ENCODE measurements around the gene FCN1.
A peak's percentile ranks its signal among the peaks of the same experiment; 100 is the strongest.
"Not testable (repeated sequence)": the region's sequence is repeated elsewhere in the genome, so short reads cannot be mapped to it uniquely, and the experiment has no call there.

FCN1 gene

DNA sequence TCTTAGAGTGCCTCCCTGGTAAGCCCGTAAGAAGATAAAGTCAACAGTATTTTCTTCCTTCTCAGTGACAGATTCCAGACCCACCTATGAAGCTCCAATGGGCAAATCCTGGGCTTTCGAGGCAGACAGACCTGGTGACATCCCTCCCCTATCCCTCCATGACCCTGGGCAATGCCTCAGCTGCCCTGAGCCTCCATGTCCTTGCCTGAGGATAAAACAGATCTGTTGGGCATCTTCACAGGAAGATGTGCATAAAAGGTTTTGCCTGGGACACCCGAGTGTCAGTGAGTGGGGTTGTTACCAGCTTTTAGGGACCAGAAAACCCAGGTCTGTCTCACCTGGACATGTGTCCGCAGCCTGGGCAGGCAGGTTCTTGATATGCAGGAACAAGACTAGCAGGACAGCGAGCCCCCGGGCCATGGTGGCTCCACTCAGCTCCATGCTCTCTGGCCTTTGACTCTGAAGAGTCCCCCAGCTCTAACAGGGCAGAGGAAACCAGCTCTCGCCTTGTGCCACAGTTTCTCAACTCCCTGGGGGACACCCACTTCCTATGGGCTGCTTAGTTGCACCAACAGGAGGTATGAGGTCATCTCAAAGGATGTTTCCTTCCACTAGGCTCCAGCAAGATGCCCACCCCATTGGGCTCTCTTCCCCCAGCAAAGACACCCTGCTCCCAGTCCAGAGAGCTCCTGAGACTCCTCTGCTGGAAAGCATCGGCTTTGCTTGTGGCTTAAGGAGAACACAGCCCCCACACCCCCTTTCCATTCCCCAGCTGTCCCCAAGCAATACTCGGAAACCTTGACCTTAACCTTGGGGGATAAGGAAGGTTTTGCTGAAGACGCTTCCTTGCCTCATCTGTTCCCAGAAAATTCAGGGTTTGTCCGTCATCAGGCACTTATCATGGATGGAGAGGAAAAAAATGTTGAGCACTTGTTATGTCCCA lies at the start of gene FCN1:
FCN1 (minus strand) TSS at position 482 of the 943 bp plus-strand sequence; CDS start at position 441, 41 bp downstream.
- DNase-seq (ENCODE audit: low spot score), result no peak

DNA sequence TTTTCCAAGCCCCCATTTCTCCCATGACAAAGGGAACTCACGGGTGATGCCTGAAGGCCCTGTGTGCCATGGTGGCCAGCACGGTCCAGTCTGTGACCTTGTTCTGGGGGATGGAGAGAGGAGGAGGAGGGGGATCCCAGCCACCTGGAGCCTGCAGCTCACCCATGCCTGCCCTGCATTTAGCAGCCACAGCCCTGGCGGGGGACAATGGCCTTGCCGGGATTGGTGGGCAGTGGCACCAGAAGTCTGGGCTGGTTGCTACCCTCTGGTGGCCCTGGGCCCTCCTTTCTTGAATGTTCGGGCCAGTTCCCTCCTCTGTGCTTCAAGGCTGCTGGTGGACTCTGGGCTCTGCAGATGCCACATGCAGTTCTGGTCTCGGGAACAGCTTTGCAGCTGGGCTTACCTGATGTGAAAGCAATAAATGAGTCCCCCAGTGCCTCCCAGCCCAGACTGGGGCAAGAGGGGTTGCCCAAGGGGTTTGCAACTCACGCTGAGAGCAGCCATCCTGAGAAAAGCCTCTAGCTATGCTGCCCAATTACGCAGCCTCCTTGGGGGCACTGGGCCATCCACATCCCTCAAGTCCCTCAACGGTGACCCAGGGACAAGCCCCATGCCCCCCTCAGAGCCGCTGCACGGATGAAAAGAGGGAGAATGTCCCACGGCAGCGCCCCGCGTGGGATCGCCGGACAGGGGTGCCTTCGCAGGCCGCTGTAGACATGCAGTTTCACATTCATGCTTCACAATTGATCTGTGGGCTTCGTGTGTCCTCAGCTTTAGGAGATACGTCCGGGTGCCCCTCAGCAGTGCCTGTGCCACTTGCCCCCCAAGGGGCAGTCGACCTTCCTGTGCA lies 49.2 kb upstream of the FCN1 start:
- no peak for DNase-seq (ENCODE audit: low spot score)

- DNase-seq (ENCODE audit: low spot score), result no peak
Measured at GRCh38 chr9:134966270-134966669, 48.6 kb upstream of the FCN1 start.

DNA sequence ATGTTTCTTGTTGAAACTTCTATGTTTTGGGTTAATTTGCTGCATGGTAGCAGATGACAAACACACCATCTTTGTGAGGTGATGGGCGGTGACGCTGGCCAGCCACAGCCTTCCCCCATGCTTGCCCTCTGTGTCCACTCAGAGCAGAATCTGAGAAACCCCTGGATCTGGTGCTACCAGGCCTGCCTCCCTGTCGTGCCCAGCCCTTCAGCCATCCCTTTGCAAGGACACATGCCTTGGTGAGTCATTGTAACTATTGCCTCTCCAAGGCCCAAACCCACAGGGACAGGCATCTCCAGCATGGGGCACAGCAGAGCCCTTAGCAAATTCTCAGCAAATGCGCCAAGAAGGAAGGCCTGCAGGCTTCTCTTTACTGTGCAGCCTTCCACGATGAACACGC lies 48.1 kb upstream of the FCN1 start:
- no peak for DNase-seq (ENCODE audit: low spot score)

GRCh38 chr9:134965411-134965810 lies 47.7 kb upstream of the FCN1 start:
- no peak for DNase-seq (ENCODE audit: low spot score)

DNA sequence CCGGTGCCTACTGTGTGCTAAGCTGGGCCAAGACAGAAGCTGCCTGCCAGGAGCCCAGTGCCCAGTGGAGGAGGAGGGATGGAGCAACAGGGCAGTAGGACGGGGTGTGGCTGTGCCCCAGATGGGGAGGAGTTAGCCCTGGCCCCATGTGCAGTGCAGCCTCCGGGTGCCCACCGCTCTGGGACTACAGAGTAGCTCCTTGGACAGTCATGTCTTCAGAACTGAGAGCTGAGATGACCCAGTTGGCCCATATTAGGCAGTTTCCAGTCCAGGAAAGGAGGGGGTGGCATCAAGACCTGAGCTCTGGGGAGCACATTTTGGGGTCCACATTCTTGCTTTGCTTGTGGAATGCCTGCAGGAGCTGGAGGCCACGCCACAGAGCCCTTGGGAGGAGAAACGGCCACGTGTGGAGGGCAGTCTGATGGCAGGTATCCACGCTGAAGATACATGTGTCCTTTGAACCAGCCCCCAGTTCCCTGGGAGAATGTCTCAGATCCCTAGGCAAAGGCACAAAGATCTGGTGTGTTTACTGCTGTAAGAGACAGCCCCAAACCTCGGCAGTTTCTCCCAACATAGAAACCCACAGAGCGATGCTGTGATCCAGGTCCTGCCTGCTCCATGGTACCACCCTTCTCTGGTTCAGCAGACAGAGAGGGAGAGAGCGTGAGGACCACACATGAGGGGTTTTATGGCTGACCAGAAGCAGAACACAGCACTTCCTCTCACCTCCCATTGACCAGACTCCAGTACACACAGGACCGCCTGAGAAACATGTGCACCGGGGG lies 46.8 kb upstream of the FCN1 start:
- no peak for DNase-seq (ENCODE audit: low spot score)

DNA sequence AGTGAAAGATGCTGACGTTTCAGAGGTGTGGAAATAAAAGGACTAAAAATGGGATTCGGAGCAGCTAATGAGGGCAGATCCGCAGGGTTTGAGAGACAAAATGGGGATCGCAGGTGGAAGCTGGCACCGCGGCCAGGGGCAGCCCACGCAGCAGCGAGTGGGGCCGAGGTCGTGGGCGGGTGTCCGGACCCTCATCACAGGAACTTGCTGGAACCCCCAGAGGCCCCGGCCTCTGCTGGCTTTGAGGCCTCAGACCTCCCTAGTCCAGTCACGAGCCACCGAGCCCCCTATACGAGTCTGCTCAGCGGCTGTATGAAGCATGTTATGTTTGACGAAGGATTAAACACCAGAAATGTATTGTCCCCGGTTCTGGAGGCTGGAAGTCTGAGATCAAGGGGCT lies 45.8 kb upstream of the FCN1 start:
- no peak for DNase-seq (ENCODE audit: low spot score)

GRCh38 chr9:134962973-134963364 lies 45.3 kb upstream of the FCN1 start:
- DNase-seq (ENCODE audit: low spot score), result no peak

GRCh38 chr9:134962065-134962972 lies 44.6 kb upstream of the FCN1 start:
- DNase-seq (ENCODE audit: low spot score), result no peak

DNA sequence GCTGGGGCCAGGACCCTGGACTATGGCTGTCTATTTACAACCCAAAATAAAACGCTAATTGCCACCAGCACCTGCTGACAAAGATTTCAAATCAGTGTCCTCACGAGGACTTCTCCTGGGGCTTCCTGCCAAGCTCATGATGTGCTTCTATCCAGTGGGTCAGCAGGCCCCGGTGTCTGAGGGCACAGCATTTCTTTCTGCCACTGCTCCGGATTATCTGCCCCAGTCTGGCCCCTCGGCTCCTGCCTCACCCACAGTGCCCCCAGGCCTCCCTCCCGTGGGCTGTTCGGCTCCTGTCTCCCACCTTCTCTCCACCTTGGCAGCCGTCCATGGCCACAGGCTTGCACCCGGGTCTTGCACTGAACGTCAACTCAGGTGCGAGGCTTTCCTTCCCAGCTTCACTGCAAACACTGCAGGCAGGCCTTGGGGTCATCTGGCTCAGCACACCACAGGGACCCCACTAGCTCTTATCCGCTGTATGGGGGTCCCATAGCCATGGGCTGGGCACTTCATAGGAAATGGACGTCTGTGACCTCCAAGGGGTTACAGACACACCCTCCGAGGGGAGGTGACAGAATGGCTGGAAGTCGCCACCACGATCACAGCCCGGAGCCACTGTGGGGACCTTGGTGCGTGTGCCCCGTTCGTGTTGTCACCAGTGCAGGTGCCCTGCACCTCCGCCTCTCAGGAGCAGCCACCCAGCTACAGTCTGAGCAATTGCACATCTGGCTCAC lies 43.8 kb upstream of the FCN1 start:
- DNase-seq (ENCODE audit: low spot score), result no peak

GRCh38 chr9:134960701-134961181 lies 43.0 kb upstream of the FCN1 start:
- no peak for DNase-seq (ENCODE audit: low spot score)

- DNase-seq (ENCODE audit: low spot score), result no peak
Measured at GRCh38 chr9:134959971-134960310, 42.2 kb upstream of the FCN1 start.

DNA sequence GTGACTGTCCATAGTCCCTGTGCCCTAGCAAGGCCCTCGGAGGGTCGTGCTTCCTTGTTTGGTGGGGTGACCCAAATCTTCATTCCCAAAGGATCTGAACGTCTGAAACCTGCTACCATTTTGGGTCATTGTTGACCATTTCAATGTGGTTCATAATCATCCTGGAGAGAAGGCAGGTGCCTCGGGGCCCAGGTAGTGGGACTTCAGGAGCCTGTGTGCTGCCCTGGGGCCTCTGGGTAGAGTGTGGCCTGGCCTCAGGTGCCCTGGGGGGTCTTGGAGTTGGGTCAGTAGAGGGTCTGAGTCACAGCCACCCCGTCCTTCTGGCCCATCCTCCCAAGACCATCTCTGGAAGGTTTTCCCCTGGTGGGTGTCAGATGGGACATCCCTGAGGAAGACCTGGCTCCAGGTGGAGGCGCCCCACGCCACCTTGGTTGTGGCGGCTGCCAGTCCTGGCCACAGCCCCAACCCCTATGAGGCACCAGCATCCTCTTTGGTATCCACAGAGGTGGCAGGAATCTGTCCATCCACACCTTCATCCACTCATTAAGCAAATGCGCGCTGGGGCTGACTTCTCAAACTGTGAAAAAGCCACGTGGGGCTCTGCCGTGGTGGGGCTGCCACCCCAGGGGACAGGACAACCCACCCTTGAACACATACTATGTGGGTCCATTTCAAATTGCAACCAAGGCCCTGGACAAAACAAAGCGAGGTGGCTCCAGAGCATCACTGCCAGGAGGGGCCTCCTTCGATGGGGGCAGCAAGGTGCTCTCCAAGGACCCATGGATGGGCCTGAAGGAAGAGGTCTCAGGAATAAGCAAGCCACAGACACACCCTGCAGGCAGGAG lies 41.6 kb upstream of the FCN1 start:
- no peak for DNase-seq (ENCODE audit: low spot score)

DNA sequence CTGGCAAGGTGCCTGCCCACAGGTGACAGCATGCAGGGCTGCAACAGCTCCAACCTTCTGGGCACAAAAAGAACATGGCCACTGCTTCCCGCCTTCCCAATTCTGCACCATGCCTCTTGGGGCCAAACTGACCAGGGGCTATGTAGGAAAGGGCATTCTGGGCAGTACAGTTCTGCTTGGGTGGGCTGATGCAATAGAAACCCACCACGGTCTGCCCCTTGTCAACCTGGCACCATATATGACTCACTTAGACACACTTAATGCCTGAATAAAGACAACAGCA lies 40.2 kb upstream of the FCN1 start:
- no peak for DNase-seq (ENCODE audit: low spot score)

GRCh38 chr9:134957165-134957944 lies 39.6 kb upstream of the FCN1 start:
- DNase-seq (ENCODE audit: low spot score), result peak; percentile 34

- DNase-seq (ENCODE audit: low spot score), result not testable (repeated sequence)
Measured at GRCh38 chr9:134956387-134956786, 38.7 kb upstream of the FCN1 start.

- DNase-seq (ENCODE audit: low spot score), result no peak
Measured at GRCh38 chr9:134955801-134956200, 38.1 kb upstream of the FCN1 start.

DNA sequence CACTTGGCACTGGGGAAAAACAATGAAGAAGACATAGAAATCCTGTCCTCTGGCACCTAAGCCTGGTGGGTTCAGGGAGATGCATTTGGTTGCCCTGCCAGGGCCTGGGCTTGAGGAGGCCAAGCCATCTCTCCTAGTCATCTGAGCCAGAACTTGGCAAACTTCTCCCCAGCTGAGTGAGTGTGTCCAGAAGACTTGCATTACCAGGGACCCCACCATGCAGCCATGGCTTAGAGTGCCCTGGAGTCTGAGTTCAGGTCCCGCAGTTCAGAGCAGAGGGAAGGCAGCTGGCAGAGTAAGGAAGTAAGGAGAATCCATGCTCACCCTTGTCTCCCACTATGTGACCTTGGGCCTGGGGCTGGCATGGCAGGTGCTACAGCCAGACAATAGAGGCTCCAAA lies 37.4 kb upstream of the FCN1 start:
- DNase-seq (ENCODE audit: low spot score), result no peak

DNA sequence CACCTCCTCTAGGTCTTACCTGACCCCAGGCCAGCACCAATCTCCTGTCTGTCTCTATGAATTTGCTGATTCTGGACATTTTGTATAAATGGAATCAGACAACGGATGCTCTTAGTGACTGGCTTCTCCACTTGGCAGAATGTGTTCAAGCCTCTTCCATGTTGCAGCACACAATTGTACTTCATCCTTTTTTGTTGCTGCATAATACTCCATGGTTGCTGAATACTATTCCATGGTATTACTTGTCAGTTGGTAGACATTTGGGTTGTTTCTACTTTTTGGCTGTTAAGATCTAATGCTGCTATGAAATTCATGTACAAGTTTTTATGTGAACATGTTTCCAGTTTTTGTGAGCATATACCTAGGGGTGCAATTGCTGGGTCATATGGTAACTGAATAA lies 34.3 kb upstream of the FCN1 start:
- DNase-seq (ENCODE audit: low spot score), result no peak

Measured in Ammon's horn (tissue), 1 donor.